Kidney epithelial cell (primary cell): ENCODE results near the gene ASCL1. TPM values are rescaled to one million over a fixed set of nuclear protein-coding genes. Genes with fewer than 3 reads are reported as not detected.

ENCODE experiments used
- DNase-seq: peaks from one replicate; pipeline ENCODE4 v3.0.0-alpha.2; 2010; ENCODE audit warnings: low read depth
- H3K27me3 ChIP-seq: 2 replicates; pipeline ENCODE4 v1.6.0; 2011; ENCODE audit warnings: low read length; ENCODE audit not compliant: control insufficient read depth, insufficient read depth
- H3K36me3 ChIP-seq: 2 replicates; pipeline ENCODE4 v1.5.1; 2011; ENCODE audit warnings: low read length; ENCODE audit not compliant: control insufficient read depth, insufficient read depth
- H3K4me3 ChIP-seq: 2 replicates; pipeline ENCODE4 v1.5.1; 2011; ENCODE audit warnings: low read depth, mild to moderate bottlenecking, control low read depth, low read length
- total RNA-seq: library from RNA; depleted of rRNA; stranded (reverse); fragments of >200 nt; gene quantifications from 2 replicates; pipeline ENCODE4 v1.2.3, GENCODE V29; 2015
- TF ChIP-seq, protein P1 (sequence below): IDR thresholded peaks from 2 replicates; pipeline ENCODE4 v1.5.1; 2011; ENCODE audit warnings: mild to moderate bottlenecking, moderate library complexity, low read length, control low read depth, inconsistent platforms; ENCODE audit not compliant: insufficient read depth, poor library complexity, severe bottlenecking

ASCL1 gene
- total RNA-seq, 1 donor from 2014 or later = not detected

DNA sequence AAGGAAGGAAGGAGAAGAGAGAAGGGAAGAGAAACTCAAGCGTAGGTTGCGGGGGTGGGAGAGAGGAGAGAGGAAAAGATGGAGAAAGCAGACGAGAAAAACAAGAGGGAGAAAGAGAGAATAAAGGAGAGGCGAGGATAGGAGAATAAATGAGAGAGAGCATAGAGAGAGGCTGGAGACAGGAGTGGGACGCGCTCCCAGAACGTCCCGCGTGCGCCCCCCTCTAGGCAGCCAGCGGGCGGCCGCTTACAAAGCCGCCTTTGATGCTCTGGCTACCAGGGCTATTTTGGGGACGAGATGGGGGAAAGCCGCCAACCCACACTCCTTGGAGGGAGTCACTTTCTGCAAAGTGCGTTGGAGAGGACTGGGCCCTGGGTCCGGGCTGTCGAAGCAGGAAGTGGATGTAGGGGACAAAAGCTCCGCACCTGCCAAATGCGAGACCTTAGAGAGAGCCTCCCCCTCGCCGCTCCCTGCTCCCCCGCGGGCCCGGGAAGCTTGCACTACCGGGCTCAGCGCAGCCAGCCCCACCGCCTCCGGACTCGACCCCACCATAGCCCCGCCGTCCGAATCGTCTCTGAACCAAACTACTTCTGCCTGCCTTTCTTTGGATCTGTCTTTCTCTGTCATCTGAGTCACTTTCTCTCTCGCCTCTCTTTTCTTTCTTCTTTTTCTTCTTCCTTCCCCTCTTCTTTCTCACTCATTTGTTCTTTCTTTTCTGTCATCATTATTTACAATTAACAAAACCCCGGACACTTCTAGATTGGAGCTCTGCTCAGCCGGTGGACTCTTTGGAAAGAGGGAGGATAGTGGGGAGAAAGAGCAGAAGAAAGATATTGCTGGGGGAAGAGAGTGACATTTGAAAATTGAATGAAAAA is 8.0 kb downstream of the ASCL1 start:
- Histone ChIP-seq H3K4me3 (no peak overlapping the region), H3K36me3 (no peaks in the 10 kb centered on the region), H3K27me3 (peaks cover 58% of the 10 kb centered on the region)
- TF ChIP-seq, protein P1, sequence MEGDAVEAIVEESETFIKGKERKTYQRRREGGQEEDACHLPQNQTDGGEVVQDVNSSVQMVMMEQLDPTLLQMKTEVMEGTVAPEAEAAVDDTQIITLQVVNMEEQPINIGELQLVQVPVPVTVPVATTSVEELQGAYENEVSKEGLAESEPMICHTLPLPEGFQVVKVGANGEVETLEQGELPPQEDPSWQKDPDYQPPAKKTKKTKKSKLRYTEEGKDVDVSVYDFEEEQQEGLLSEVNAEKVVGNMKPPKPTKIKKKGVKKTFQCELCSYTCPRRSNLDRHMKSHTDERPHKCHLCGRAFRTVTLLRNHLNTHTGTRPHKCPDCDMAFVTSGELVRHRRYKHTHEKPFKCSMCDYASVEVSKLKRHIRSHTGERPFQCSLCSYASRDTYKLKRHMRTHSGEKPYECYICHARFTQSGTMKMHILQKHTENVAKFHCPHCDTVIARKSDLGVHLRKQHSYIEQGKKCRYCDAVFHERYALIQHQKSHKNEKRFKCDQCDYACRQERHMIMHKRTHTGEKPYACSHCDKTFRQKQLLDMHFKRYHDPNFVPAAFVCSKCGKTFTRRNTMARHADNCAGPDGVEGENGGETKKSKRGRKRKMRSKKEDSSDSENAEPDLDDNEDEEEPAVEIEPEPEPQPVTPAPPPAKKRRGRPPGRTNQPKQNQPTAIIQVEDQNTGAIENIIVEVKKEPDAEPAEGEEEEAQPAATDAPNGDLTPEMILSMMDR = no peak
- no peak for DNase-seq

DNA sequence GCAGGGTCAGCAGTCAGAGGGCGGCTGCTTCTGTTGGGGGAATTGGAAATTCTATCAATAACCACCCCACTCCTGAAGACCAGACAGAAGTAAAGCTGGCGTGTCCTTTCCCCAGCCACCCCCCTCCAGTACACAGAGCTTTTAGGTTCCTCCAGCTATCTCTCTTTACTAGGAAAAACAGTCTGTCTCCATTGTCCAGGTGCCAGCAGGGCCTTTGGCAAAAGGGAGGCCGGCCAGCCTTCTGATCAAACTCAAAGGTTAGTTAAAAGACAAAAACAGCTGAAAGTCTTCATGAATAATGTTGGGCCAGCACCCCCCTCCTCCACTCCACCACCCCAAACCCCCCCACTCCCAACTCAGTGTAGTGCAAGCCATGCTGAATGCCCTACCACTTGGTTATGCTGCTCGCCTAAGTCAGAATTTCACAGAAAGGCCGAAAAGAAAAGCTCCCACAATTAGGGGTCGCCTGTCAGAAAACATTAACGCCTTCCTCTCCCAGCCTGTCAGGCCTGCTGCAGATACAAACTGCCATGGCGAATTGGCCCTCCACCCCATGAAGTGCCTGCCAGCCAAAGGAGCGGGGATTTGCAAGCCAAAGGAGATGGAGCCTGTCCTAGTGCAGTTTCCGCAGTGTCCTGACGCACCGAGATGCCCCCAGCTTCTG is 8.9 kb downstream of the ASCL1 start:
- TF ChIP-seq, protein P1 = no peak
- Histone ChIP-seq H3K4me3 (no peak overlapping the region), H3K36me3 (no peaks in the 10 kb centered on the region), H3K27me3 (peaks cover 51% of the 10 kb centered on the region)
- DNase-seq = no peak

DNA sequence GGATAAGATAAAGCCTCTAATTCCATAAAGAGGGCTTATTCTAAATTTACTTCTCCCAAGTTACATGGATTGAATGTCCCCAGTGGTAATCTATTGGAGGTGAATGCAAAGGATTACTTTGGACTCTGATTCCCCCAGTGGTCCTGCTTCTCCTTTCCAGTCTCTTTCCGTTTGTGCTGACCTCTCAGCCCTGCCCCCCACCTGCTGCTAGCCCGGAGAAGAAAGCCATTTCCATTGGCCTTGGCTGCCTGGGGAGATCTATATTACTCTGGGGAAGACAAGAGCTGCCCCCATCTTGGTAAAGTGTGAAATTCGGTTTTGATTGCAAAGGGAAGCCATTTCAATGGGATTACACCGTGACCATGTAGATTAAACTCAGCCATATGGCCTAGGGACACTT is 13.3 kb downstream of the ASCL1 start:
- Histone ChIP-seq H3K4me3 (no peak overlapping the region), H3K27me3 (peaks cover 13% of the 10 kb centered on the region), H3K36me3 (no peaks in the 10 kb centered on the region)
- DNase-seq = no peak
- TF ChIP-seq, protein P1 = no peak

DNA sequence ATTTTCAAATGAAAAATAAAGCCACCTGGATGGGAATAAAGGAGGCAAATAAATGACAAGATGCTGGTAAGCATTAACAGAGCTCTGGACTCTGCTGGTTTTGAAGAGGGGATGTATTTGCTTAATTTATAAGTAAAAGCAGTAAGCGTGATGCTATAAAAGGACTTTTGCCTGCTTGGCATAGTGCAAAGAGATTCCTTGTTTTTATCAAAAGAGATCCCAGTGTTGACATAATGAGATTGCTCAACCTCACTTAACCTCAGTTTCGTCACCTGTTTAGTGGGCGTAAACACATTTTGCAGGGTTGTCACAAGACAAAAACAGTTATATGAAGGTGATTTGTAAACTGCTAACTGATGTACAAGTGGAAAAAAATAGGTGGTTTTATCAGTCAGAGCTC is 13.8 kb downstream of the ASCL1 start:
- TF ChIP-seq, protein P1 = no peak
- no peak overlapping the region for H3K4me3 ChIP-seq
- no peaks in the 10 kb centered on the region for H3K36me3 ChIP-seq
- no peak for DNase-seq
- H3K27me3 ChIP-seq = peaks cover 10% of the 10 kb centered on the region

DNA sequence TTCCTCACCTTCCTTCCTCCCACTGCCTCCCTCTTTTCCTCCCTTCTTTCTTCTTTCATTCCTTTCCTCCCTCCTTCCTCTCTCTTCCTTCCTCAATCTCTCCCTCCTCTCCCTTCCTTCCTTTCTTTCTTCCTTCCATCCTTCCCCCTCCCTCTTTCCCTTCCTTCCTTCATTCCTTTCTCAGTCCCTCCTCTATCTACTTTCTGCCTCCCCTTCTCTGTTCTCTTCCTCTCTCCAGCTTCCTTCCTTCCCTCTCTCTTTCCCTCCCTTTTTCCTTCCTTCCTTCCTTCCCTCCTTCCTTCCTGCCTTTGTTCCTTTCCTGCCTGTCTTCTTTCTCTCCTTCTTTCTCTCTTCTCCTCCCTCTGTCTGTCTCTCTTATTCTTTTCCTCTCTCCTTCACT is 16.1 kb downstream of the ASCL1 start:
- Histone ChIP-seq H3K27me3 (no peaks in the 10 kb centered on the region), H3K36me3 (no peaks in the 10 kb centered on the region), H3K4me3 (no peak overlapping the region)
- TF ChIP-seq, protein P1 = no peak
- DNase-seq = no peak
